ENCODE results near the gene NMRK2. TPM values are rescaled to one million over a fixed set of nuclear protein-coding genes. Genes with fewer than 3 reads are reported as not detected.
A peak's percentile ranks its signal among the peaks of the same experiment; 100 is the strongest.

Gene NMRK2
- total and polyA plus RNA-seq, 2 of the 13 experiments (the other 11 are each of a cell fraction or from before 2014, with no cell fraction given), result not detected

- no peak for TF ChIP-seq NFIB (CRISPR knock-in tag; IDR thresholded peaks at IDR 0.05; ENCODE audit: borderline replicate concordance)
- TF ChIP-seq ZNF44 (CRISPR knock-in tag; IDR thresholded peaks at IDR 0.05), result no peak
- TF ChIP-seq ZNF710 (CRISPR knock-in tag; IDR thresholded peaks at IDR 0.05; ENCODE audit: borderline replicate concordance), result no peak
- TF ChIP-seq ZNF263 (CRISPR knock-in tag; IDR thresholded peaks at IDR 0.05), result no peak
These were observed 51.2 kb downstream of the NMRK2 start (continued) for GRCh38 chr19:3983936-3984583.

- H3K27ac ChIP-seq (ENCODE audit: extremely low read length, insufficient read depth, low read length), result peak overlapping the region; percentile 92
- peaks cover 46 to 52% of the 10 kb centered on the region in 2 experiments for H3K36me3 ChIP-seq (replicated peaks in 1 of 2; ENCODE audit: control insufficient read depth in 1 of 2, insufficient read depth in 2 of 2, low read length in 2 of 2)
- BruUV-seq (replicated peaks), result no TSS peak
- intact Hi-C loops (cut with micrococcal nuclease; ENCODE audit: unreplicated experiment), result no loop called here
- H3K4me3 ChIP-seq (replicated peaks in 1 of 3; ENCODE audit: insufficient read depth in 1 of 3, low read depth in 2 of 3, low read length in 3 of 3), result peak overlapping the region; percentile 93 to 100 (median 95)
- peak overlapping the region; percentile 99 for H3K4me2 ChIP-seq (ENCODE audit: low read depth, low read length)
- FAIRE-seq (no peak), DNase-seq (ENCODE audit: low spot score) (no peak), ATAC-seq (no peak)
- H3K27me3 ChIP-seq (ENCODE audit: control insufficient read depth in 1 of 2, insufficient read depth in 2 of 2, low read length in 2 of 2), result no peaks in the 10 kb centered on the region; a peak in 1 of 5 replicates
- H2AFZ ChIP-seq (ENCODE audit: low read length), result no peak overlapping the region
- CTCF ChIA-PET (ENCODE audit: low intra/inter-chr PET ratio, low total read pairs), result no interaction called here
- peaks cover 57% of the 10 kb centered on the region for H4K20me1 ChIP-seq (ENCODE audit: insufficient read depth, low read length)
- H3K9me3 ChIP-seq (ENCODE audit: low read length), result no peaks in the 10 kb centered on the region
- 2% methylated on average over 9 of the region's 10 CpGs for WGBS (ENCODE audit: low lambda C conversion rate)
- H3K9ac ChIP-seq (ENCODE audit: insufficient read depth, low read depth, low read length), result peak overlapping the region; percentile 99
- H3K4me1 ChIP-seq (ENCODE audit: insufficient read depth, low read length), result peaks cover 54% of the 10 kb centered on the region
- in situ Hi-C loops (cut with HindIII; ENCODE audit: extremely low pct_ligation_motif_present, low pct_unique_long_range_greater_than_20kb), result no loop called here
- H3K79me2 ChIP-seq (ENCODE audit: insufficient read depth, low read length), result peaks cover 50% of the 10 kb centered on the region
- TF ChIP-seq ELF3 (CRISPR knock-in tag; IDR thresholded peaks at IDR 0.05), result 0 out of 2 replicates have a peak, but pooled peaks have one; percentile 1
- TF ChIP-seq ZNF224 (CRISPR knock-in tag; IDR thresholded peaks at IDR 0.05), result 0 out of 2 replicates have a peak, but pooled peaks have one; percentile 19
- TF ChIP-seq TFE3 (CRISPR knock-in tag; IDR thresholded peaks at IDR 0.05), result no peak
- no peak for TF ChIP-seq SALL1 (CRISPR knock-in tag; IDR thresholded peaks at IDR 0.05)
- 0 out of 2 replicates have a peak, but pooled peaks have one; percentile 4 for TF ChIP-seq ZNF431 (CRISPR knock-in tag; IDR thresholded peaks at IDR 0.05; ENCODE audit: borderline replicate concordance, low read depth)
- 0 out of 2 replicates have a peak, but pooled peaks have one; percentile 3 for TF ChIP-seq POLR2AphosphoS5 (IDR thresholded peaks at IDR 0.05; ENCODE audit: low read depth, low read length)
- TF ChIP-seq DRAP1 (CRISPR knock-in tag; IDR thresholded peaks at IDR 0.05), result 0 out of 2 replicates have a peak, but pooled peaks have one; percentile 13
- TF ChIP-seq ZNF572 (CRISPR knock-in tag; IDR thresholded peaks at IDR 0.05), result no peak
- peak; percentile 7 for TF ChIP-seq ZNF18 (CRISPR knock-in tag; IDR thresholded peaks at IDR 0.05; ENCODE audit: insufficient replicate concordance)
- TF ChIP-seq TBX3 (IDR thresholded peaks at IDR 0.05; ENCODE audit: borderline replicate concordance), result no peak
- TF ChIP-seq ZMYM3 (CRISPR knock-in tag; IDR thresholded peaks at IDR 0.05), result no peak
- TF ChIP-seq NFATC3 (CRISPR knock-in tag; IDR thresholded peaks at IDR 0.05), result 0 out of 2 replicates have a peak, but pooled peaks have one; percentile 17
- POLR2A ChIA-PET, result interaction anchor here (1.2 to 7.4 kb wide), 8 partner anchors 9 to 222 kb away, joined by 4 to 118 read pairs (median 9); partner anchors contain the start of genes DAPK3, MRPL54 and ZBTB7A
These were observed 51.7 kb downstream of the NMRK2 start for GRCh38 chr19:3984584-3984907.
